PC-9 (cell line): ENCODE results near the gene ZNF665.

Experiments used
- CTCF ChIP-seq: fragments of 200-600 bp; sonication (generic); conservative IDR thresholded peaks from 2 replicates; pipeline ENCODE4 v1.6.1; 2017; ENCODE audit warnings: mixed run types, antibody characterized with exemption, mild to moderate bottlenecking, moderate library complexity
- EZH2 ChIP-seq: fragments of 200-600 bp; sonication (generic); IDR thresholded peaks from 2 replicates; pipeline ENCODE4 v1.8.0; 2017; ENCODE audit warnings: antibody characterized with exemption, low read depth

- TF ChIP-seq CTCF (no peak), EZH2 (no peak)
Measured at GRCh38 chr19:53190253-53190652, 2.9 kb downstream of the ZNF665 start.
